HepG2 (cell line): ENCODE results near the gene P4HTM. TPM values are rescaled to one million over a fixed set of nuclear protein-coding genes. Genes with fewer than 3 reads are reported as not detected.

Source experiments
- ARID2 ChIP-seq: sonication (generic); formaldehyde crosslinking; IDR thresholded peaks from 2 replicates; pipeline ENCODE4 v1.8.1; 2022; ENCODE audit warnings: mild to moderate bottlenecking, missing genetic modification reagents, borderline replicate concordance
- FOXK1 ChIP-seq: sonication (generic); formaldehyde crosslinking; IDR thresholded peaks from 2 replicates; pipeline ENCODE4 v1.4.0; 2020; ENCODE audit warnings: low read depth, missing genetic modification reagents, borderline replicate concordance
- NFYB ChIP-seq: sonication (generic); formaldehyde crosslinking; IDR thresholded peaks from 2 replicates; pipeline ENCODE4 v1.4.0; 2020; ENCODE audit warnings: missing genetic modification reagents
- NR1H2 ChIP-seq: sonication (generic); formaldehyde crosslinking; IDR thresholded peaks from 2 replicates; pipeline ENCODE4 v1.8.1; 2022; ENCODE audit warnings: low read depth, missing genetic modification reagents, borderline replicate concordance
- PHF20 ChIP-seq: sonication (generic); formaldehyde crosslinking; IDR thresholded peaks from 2 replicates; pipeline ENCODE4 v1.5.0; 2020; ENCODE audit warnings: mild to moderate bottlenecking, missing genetic modification reagents
- PLRG1 ChIP-seq: fragments of 450-650 bp; conservative IDR thresholded peaks from 2 replicates; pipeline ENCODE4 v1.6.1; 2016
- PLSCR1 ChIP-seq: sonication (generic); formaldehyde crosslinking; IDR thresholded peaks from 2 replicates; pipeline ENCODE4 v1.5.0; 2020; ENCODE audit warnings: missing genetic modification reagents, mild to moderate bottlenecking, borderline replicate concordance
- PRDM15 ChIP-seq: sonication (generic); formaldehyde crosslinking; IDR thresholded peaks from 2 replicates; pipeline ENCODE4 v1.4.0; 2020; ENCODE audit warnings: missing genetic modification reagents
- RFX3 ChIP-seq: IDR thresholded peaks from 2 replicates; pipeline ENCODE4 v1.6.1; 2016; ENCODE audit warnings: missing biosample characterization, missing genetic modification reagents
- TFDP1 ChIP-seq: IDR thresholded peaks from 2 replicates; pipeline ENCODE4 v1.6.1; 2016; ENCODE audit warnings: missing compliant biosample characterization, missing genetic modification reagents, borderline replicate concordance
- ZNF639 ChIP-seq: conservative IDR thresholded peaks from 2 replicates; pipeline ENCODE4 v1.6.1; 2018; ENCODE audit warnings: missing genetic modification reagents
- ZNF687 ChIP-seq: sonication (generic); formaldehyde crosslinking; IDR thresholded peaks from 2 replicates; pipeline ENCODE4 v1.5.1; 2020; ENCODE audit warnings: mild to moderate bottlenecking, missing genetic modification reagents, moderate library complexity
- ZNF710 ChIP-seq: sonication (generic); formaldehyde crosslinking; IDR thresholded peaks from 2 replicates; pipeline ENCODE4 v1.5.0; 2020; ENCODE audit warnings: mild to moderate bottlenecking, missing genetic modification reagents, borderline replicate concordance
- ZNF747 ChIP-seq: sonication (generic); formaldehyde crosslinking; IDR thresholded peaks from 2 replicates; pipeline ENCODE4 v1.8.1; 2023; ENCODE audit warnings: missing genetic modification reagents, mild to moderate bottlenecking, borderline replicate concordance
- polyA plus RNA-seq, 8 experiments: library from polyadenylated mRNA; depleted of rRNA in 3 of 8; stranded (reverse) in 7 of 8; unstranded in 1 of 8; fragments of >200 nt; fragmentation: Illumina TruSeq in 4 of 8; extraction: Trizol in 4 of 8; gene quantifications; 2 replicates each; pipeline versions ENCODE4 v1.2.1 to v1.2.3, GENCODE V29; 2011 to 2016; ENCODE audit warnings: low read depth in 4 of 8, missing spikeins in 1 of 8, mixed read lengths in 1 of 8; ENCODE audit not compliant: insufficient read depth in 1 of 8
- total RNA-seq, 5 experiments: library from RNA; depleted of rRNA; stranded (reverse); fragments of >200 nt; fragmentation: Illumina TruSeq; extraction: Trizol; gene quantifications; 2 replicates each; pipeline ENCODE4 v1.2.3, GENCODE V29; 2016; ENCODE audit warnings: low read depth in 1 of 5

The P4HTM gene
- total and polyA plus RNA-seq, 2 of the 13 experiments (the other 11 are each of a cell fraction or from before 2014, with no cell fraction given): 0.01 TPM; not detected in 1

GRCh38 chr3:49017971-49018706, 28.1 kb downstream of the P4HTM start, which contains the start of gene DALRD3 (continued):
- TF ChIP-seq PLSCR1 (CRISPR knock-in tag): no peak
- no peak; the same call in 1 of the 2 replicates for TF ChIP-seq ZNF639 (CRISPR knock-in tag)
- no peak for TF ChIP-seq PLRG1
- peak; percentile 53 for TF ChIP-seq ZNF710
- peak; percentile 15; the same call in 1 of the 2 replicates for TF ChIP-seq TFDP1 (CRISPR knock-in tag)
- TF ChIP-seq PRDM15: no peak
- no peak; the same call in 1 of the 2 replicates for TF ChIP-seq NFYB (CRISPR knock-in tag)
- peak; percentile 88 for TF ChIP-seq RFX3 (CRISPR knock-in tag)
- no peak for TF ChIP-seq NR1H2 (CRISPR knock-in tag)
- TF ChIP-seq ARID2 (CRISPR knock-in tag): 0 out of 2 replicates have a peak, but pooled peaks have one; percentile 31
- peak; percentile 79 for TF ChIP-seq PHF20
- peak; percentile 78; the same call in 1 of the 2 replicates for TF ChIP-seq ZNF747 (CRISPR knock-in tag)
- TF ChIP-seq ZNF687 (CRISPR knock-in tag): peak; percentile 90
- TF ChIP-seq FOXK1 (CRISPR knock-in tag): no peak
